Type B pancreatic cell (in vitro differentiated cells): ENCODE results near the gene SCYL3. TPM values are rescaled to one million over a fixed set of nuclear protein-coding genes. Genes with fewer than 3 reads are reported as not detected.
"Not testable (repeated sequence)": the region's sequence is repeated elsewhere in the genome, so short reads cannot be mapped to it uniquely, and the experiment has no call there.

Experiments used
- DNase-seq: peaks from one replicate; pipeline ENCODE4 v3.0.0; 2021; ENCODE audit warnings: mixed read lengths; ENCODE audit not compliant: unreplicated experiment; ENCODE audit errors: extremely low spot score
- H3K27ac Mint-ChIP-seq: 2 replicates; pipeline ENCODE4 v1.8.0; 2021; ENCODE audit warnings: mild to moderate bottlenecking, mixed read lengths
- H3K27me3 Mint-ChIP-seq: 2 replicates; pipeline ENCODE4 v1.8.0; 2021; ENCODE audit warnings: mixed read lengths
- H3K36me3 Mint-ChIP-seq: 2 replicates; pipeline ENCODE4 v1.8.0; 2021; ENCODE audit warnings: mixed read lengths
- H3K4me1 Mint-ChIP-seq: one replicate; pipeline ENCODE4 v1.8.0; 2021; ENCODE audit warnings: mixed read lengths; ENCODE audit not compliant: unreplicated experiment
- H3K4me3 Mint-ChIP-seq: 2 replicates; pipeline ENCODE4 v1.8.0; 2021; ENCODE audit warnings: mild to moderate bottlenecking, mixed read lengths
- H3K9me3 Mint-ChIP-seq: 2 replicates; pipeline ENCODE4 v1.8.0; 2021; ENCODE audit warnings: mixed read lengths
- total RNA-seq: library from RNA; stranded (reverse); gene quantifications from 2 replicates; pipeline ENCODE4 v1.2.1, GENCODE V29; 2021; ENCODE audit warnings: low replicate concordance
- TF ChIP-seq, protein P1 (sequence below): fragments of 200-600 bp; sonication (generic); conservative IDR thresholded peaks from 2 replicates; pipeline ENCODE4 v1.5.0; 2021; ENCODE audit warnings: antibody characterized with exemption, mild to moderate bottlenecking

SCYL3 gene
- total RNA-seq, 1 donor from 2014 or later = 12.4 TPM

- Mint-ChIP-seq H3K4me3 (no peak overlapping the region), H3K27me3 (no peaks in the 10 kb centered on the region), H3K9me3 (no peaks in the 10 kb centered on the region), H3K27ac (no peak overlapping the region), H3K4me1 (no peaks in the 10 kb centered on the region), H3K36me3 (peaks cover 12% of the 10 kb centered on the region)
- no peak for DNase-seq
- TF ChIP-seq, protein P1, sequence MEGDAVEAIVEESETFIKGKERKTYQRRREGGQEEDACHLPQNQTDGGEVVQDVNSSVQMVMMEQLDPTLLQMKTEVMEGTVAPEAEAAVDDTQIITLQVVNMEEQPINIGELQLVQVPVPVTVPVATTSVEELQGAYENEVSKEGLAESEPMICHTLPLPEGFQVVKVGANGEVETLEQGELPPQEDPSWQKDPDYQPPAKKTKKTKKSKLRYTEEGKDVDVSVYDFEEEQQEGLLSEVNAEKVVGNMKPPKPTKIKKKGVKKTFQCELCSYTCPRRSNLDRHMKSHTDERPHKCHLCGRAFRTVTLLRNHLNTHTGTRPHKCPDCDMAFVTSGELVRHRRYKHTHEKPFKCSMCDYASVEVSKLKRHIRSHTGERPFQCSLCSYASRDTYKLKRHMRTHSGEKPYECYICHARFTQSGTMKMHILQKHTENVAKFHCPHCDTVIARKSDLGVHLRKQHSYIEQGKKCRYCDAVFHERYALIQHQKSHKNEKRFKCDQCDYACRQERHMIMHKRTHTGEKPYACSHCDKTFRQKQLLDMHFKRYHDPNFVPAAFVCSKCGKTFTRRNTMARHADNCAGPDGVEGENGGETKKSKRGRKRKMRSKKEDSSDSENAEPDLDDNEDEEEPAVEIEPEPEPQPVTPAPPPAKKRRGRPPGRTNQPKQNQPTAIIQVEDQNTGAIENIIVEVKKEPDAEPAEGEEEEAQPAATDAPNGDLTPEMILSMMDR = no peak
Observed at GRCh38 chr1:169829671-169830070, 64.0 kb downstream of the SCYL3 start.

DNA sequence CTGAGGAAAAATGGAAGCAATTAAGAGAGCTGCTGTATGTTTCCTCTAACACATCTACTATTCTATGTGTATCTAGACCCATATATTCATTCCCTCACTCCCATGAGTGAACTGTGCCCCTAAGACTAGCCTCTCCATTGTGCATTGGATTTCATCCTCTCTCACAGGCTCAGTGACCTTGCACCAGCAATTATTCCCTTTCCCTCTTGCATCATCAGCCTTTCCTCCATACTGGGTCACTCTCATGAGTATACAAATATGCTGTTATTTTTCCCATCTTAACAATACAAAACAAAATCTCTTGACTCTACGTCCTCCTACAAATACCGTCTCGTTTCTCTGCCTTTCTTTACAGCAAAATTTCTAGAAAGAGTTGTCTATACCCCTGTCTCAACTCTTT is 69.5 kb downstream of the SCYL3 start:
- H3K36me3 Mint-ChIP-seq = peaks cover 14% of the 10 kb centered on the region
- no peaks in the 10 kb centered on the region for H3K4me1 Mint-ChIP-seq
- DNase-seq = no peak
- H3K27ac Mint-ChIP-seq = no peak overlapping the region
- TF ChIP-seq, protein P1 = no peak
- no peak overlapping the region for H3K4me3 Mint-ChIP-seq
- no peaks in the 10 kb centered on the region for H3K27me3 Mint-ChIP-seq
- no peaks in the 10 kb centered on the region for H3K9me3 Mint-ChIP-seq

DNA sequence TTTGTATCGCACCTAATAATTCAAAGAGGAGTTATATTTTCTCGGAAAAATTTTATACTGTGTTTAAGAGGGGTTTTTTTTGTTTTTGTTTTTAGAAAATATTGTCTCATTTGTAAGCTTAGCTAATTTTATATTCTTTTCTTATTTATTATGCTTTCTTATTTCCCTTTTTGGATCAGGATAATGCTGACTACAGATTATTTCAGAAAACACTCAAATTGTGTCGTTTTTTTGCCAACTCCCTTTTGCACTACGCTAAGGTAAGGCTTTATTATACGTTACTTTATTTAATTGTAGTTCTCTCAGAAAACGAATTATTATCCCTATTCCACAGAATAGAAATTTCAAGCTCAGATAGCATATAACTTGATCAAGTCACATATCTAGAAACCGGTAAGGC is 72.2 kb downstream of the SCYL3 start:
- Mint-ChIP-seq H3K27me3 (no peaks in the 10 kb centered on the region), H3K36me3 (peaks cover 24% of the 10 kb centered on the region), H3K4me3 (no peak overlapping the region), H3K4me1 (no peaks in the 10 kb centered on the region), H3K9me3 (no peaks in the 10 kb centered on the region), H3K27ac (no peak overlapping the region)
- TF ChIP-seq, protein P1 = no peak
- DNase-seq = no peak

DNA sequence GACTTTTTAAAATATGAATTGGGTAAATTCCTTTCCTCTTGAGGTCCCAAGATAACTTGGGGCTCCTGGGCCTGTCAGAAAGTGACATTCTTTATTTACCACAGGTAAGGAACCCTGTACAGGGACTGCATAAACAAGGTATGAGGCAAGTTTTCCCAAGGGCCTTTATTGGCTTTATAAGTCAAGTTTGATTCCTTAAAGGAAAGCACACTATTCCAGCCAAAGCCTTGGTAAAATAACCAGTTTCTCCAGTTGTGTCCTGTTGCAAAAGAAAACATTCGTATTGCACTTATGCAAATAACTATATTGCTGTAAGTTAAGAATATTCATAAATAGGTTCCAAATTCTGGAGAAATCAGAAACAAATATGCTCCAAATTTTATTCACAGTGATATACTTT is 77.1 kb downstream of the SCYL3 start:
- Mint-ChIP-seq H3K4me1 (no peaks in the 10 kb centered on the region), H3K27me3 (no peaks in the 10 kb centered on the region), H3K36me3 (peaks cover 36% of the 10 kb centered on the region), H3K4me3 (no peak overlapping the region), H3K9me3 (no peaks in the 10 kb centered on the region), H3K27ac (no peak overlapping the region)
- TF ChIP-seq, protein P1 = no peak
- DNase-seq = no peak

GRCh38 chr1:169814265-169814664 is 79.4 kb downstream of the SCYL3 start:
- TF ChIP-seq, protein P1 = no peak
- no peak for DNase-seq
- no peak overlapping the region for H3K4me3 Mint-ChIP-seq
- H3K27ac Mint-ChIP-seq = no peak overlapping the region
- no peaks in the 10 kb centered on the region for H3K9me3 Mint-ChIP-seq
- no peaks in the 10 kb centered on the region for H3K27me3 Mint-ChIP-seq
- peaks cover 31% of the 10 kb centered on the region for H3K36me3 Mint-ChIP-seq
- H3K4me1 Mint-ChIP-seq = no peaks in the 10 kb centered on the region

GRCh38 chr1:169812131-169812530 is 81.6 kb downstream of the SCYL3 start:
- TF ChIP-seq, protein P1 = no peak
- no peaks in the 10 kb centered on the region for H3K4me1 Mint-ChIP-seq

DNA sequence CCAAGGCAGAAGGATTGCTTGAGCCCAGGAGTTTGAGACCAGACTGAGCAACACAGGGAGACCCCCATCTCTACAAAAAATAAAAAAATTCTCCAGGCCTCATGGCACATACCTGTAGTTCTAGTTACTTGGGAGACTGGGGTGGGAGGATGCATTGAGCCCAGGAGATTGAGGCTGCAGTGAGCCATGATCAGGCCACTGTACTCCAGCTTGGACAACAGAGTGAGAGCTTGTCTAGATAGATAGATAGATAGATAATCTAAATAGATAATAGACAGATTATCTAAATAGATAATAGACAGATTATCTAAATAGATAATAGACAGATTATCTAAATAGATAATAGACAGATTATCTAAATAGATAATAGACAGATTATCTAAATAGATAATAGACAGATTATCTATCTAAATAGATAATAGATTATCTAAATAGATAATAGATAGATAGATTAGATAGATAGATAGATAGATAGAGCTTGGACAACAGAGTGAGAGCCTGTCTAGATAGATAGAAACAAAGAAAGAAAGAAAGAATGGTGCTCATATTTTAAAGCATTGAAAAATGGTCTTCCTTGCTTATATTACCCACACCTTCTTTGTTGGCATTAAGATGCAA is 82.2 kb downstream of the SCYL3 start:
- H3K27me3 Mint-ChIP-seq, DNase-seq, H3K27ac Mint-ChIP-seq, H3K4me3 Mint-ChIP-seq, H3K4me1 Mint-ChIP-seq, H3K9me3 Mint-ChIP-seq: not testable (repeated sequence)
- H3K36me3 Mint-ChIP-seq = peaks cover 20% of the 10 kb centered on the region

More at GRCh38 chr1:169812131-169812530, 81.6 kb downstream of the SCYL3 start:
- Mint-ChIP-seq H3K27me3 (no peaks in the 10 kb centered on the region), H3K36me3 (peaks cover 22% of the 10 kb centered on the region), H3K27ac (no peak overlapping the region), H3K4me3 (no peak overlapping the region), H3K9me3 (no peaks in the 10 kb centered on the region)
- DNase-seq = no peak
